ENCODE results near the gene CCDC87.

CCDC87 gene

GRCh38 chr11:66561178-66561974 lies 31.5 kb downstream of the CCDC87 start:
- Histone ChIP-seq H3K4me3 (ENCODE audit: low read depth, low read length) (no peak overlapping the region), H3K27ac (no peak overlapping the region), H3K4me2 (ENCODE audit: low read length) (no peak overlapping the region), H2AFZ (no peak overlapping the region), H3K79me2 (no peaks in the 10 kb centered on the region), H3K9ac (no peak overlapping the region), H3K36me3 (ENCODE audit: control insufficient read depth, insufficient read depth, low read length) (no peaks in the 10 kb centered on the region), H3K4me1 (peaks cover 4% of the 10 kb centered on the region), H3K9me3 (ENCODE audit: control insufficient read depth, low read length) (no peaks in the 10 kb centered on the region), H3K27me3 (ENCODE audit: control insufficient read depth, insufficient read depth, low read length) (no peaks in the 10 kb centered on the region)
- TF ChIP-seq CTCF (IDR thresholded peaks at IDR 0.05): no peak

- no peak overlapping the region for H3K9ac ChIP-seq
- no peaks in the 10 kb centered on the region for H3K9me3 ChIP-seq (ENCODE audit: control insufficient read depth, low read length)
- no peak overlapping the region for H3K4me3 ChIP-seq (ENCODE audit: low read depth, low read length)
- no peak overlapping the region for H3K27ac ChIP-seq
- no peak overlapping the region for H3K4me2 ChIP-seq (ENCODE audit: low read length)
- no peak for TF ChIP-seq CTCF (IDR thresholded peaks at IDR 0.05)
- H3K4me1 ChIP-seq: peaks cover 4% of the 10 kb centered on the region
- no peak overlapping the region for H2AFZ ChIP-seq
- no peaks in the 10 kb centered on the region for H3K79me2 ChIP-seq
- no peaks in the 10 kb centered on the region for H3K27me3 ChIP-seq (ENCODE audit: control insufficient read depth, insufficient read depth, low read length)
- no peaks in the 10 kb centered on the region for H3K36me3 ChIP-seq (ENCODE audit: control insufficient read depth, insufficient read depth, low read length)
Measured at GRCh38 chr11:66559866-66560676, 32.8 kb downstream of the CCDC87 start.

DNA sequence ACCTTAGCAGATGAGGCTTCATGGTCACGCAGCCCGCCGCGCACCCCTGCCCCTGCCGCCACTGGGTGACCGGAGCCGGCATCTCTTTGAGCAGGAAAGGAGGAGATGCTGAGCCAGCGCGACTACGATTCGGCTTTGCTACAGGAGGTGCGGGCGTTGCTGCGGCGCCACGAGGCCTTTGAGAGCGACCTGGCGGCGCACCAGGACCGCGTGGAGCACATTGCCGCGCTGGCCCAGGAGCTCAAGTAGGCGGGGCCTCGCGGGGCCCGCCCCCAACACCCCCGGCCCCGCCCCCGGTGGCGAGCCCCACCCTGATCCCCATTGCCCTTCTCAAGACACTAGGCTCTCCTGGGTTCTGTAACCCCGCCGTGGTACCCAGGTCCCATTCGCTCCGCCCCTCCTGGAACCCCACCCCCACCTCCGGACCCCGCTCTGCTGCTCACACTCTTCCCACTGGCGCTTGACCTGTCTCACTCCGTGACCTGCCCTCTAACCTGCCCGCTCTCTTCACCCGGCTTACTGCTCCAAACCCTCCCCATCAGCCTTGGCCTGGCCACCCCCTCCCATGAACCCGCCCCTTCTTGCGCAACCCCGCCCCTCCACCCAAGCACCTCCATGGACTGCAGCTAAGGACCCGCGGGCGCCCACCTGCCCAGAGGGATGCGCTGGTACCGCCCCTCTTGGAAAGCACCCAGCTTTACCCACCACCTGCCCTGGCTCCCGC lies 33.6 kb downstream of the CCDC87 start:
- H3K4me1 ChIP-seq: peaks cover 4% of the 10 kb centered on the region
- peak overlapping the region; percentile 35 for H3K4me2 ChIP-seq (ENCODE audit: low read length)
- H3K27me3 ChIP-seq (ENCODE audit: control insufficient read depth, insufficient read depth, low read length): no peaks in the 10 kb centered on the region
- no peaks in the 10 kb centered on the region for H3K9me3 ChIP-seq (ENCODE audit: control insufficient read depth, low read length)
- no peak for TF ChIP-seq CTCF (IDR thresholded peaks at IDR 0.05)
- H2AFZ ChIP-seq: no peak overlapping the region
- H3K79me2 ChIP-seq: no peaks in the 10 kb centered on the region
- no peak overlapping the region for H3K27ac ChIP-seq
- no peak overlapping the region for H3K4me3 ChIP-seq (ENCODE audit: low read depth, low read length)
- no peaks in the 10 kb centered on the region for H3K36me3 ChIP-seq (ENCODE audit: control insufficient read depth, insufficient read depth, low read length)
- no peak overlapping the region for H3K9ac ChIP-seq

DNA sequence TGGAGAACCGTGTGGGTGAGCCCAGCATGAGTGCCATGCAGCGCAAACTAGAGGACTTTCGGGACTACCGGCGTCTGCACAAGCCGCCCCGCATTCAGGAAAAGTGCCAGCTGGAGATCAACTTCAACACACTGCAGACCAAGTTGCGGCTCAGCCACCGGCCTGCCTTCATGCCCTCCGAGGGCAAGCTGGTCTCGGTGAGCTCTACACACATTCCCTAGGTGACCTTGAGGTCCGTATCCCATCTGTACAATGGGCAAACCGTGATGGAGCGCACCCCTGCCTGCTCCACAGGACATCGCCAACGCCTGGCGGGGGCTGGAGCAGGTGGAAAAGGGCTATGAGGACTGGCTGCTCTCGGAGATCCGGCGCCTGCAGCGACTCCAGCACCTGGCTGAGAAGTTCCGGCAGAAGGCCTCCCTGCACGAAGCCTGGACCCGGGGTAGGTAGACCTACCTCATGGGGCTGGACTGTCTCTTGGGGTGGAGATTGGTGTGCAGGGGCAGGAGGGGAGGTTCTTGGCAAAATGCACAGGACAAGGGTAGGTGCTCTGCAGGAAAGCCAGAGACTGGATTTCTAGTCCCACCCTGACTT lies 35.0 kb downstream of the CCDC87 start:
- H3K4me3 ChIP-seq (ENCODE audit: low read depth, low read length): no peak overlapping the region
- no peak overlapping the region for H2AFZ ChIP-seq
- no peaks in the 10 kb centered on the region for H3K27me3 ChIP-seq (ENCODE audit: control insufficient read depth, insufficient read depth, low read length)
- no peaks in the 10 kb centered on the region for H3K36me3 ChIP-seq (ENCODE audit: control insufficient read depth, insufficient read depth, low read length)
- no peak for TF ChIP-seq CTCF (IDR thresholded peaks at IDR 0.05)
- H3K27ac ChIP-seq: no peak overlapping the region
- H3K4me2 ChIP-seq (ENCODE audit: low read length): no peak overlapping the region
- no peak overlapping the region for H3K9ac ChIP-seq
- H3K9me3 ChIP-seq (ENCODE audit: control insufficient read depth, low read length): no peaks in the 10 kb centered on the region
- peaks cover 4% of the 10 kb centered on the region for H3K4me1 ChIP-seq
- H3K79me2 ChIP-seq: no peaks in the 10 kb centered on the region
